H9 (cell line): ENCODE results near the gene THSD4. TPM values are rescaled to one million over a fixed set of nuclear protein-coding genes. Genes with fewer than 3 reads are reported as not detected.

Experiments
- DNase-seq: peaks from one replicate; pipeline ENCODE4 v3.0.0-alpha.2; 2017
- H2AFZ ChIP-seq: one replicate; pipeline ENCODE4 v1.6.1; 2013; ENCODE audit warnings: mild to moderate bottlenecking, low read length, control low read depth, moderate library complexity
- H2AK5ac ChIP-seq: 2 replicates; pipeline ENCODE4 v1.6.1; 2013; ENCODE audit warnings: low read length, control low read depth, mixed read lengths; ENCODE audit not compliant: insufficient read length
- H2BK120ac ChIP-seq: one replicate; pipeline ENCODE4 v1.6.1; 2013; ENCODE audit warnings: low read depth, mild to moderate bottlenecking, low read length, control low read depth, inconsistent platforms; ENCODE audit not compliant: poor library complexity, severe bottlenecking
- H2BK12ac ChIP-seq: 2 replicates; pipeline ENCODE4 v1.6.1; 2013; ENCODE audit warnings: low read length, control low read depth, mixed read lengths, low read depth; ENCODE audit not compliant: insufficient read length
- H2BK15ac ChIP-seq: 2 replicates; pipeline ENCODE4 v1.6.1; 2013; ENCODE audit warnings: low read depth, low read length, control low read depth
- H2BK20ac ChIP-seq: one replicate; pipeline ENCODE4 v1.6.1; 2013; ENCODE audit warnings: low read depth, mild to moderate bottlenecking, low read length, control low read depth, inconsistent platforms; ENCODE audit not compliant: poor library complexity, severe bottlenecking
- H2BK5ac ChIP-seq: 2 replicates; pipeline ENCODE4 v1.6.1; 2013; ENCODE audit warnings: low read length, control low read depth, mixed read lengths; ENCODE audit not compliant: insufficient read length
- H3K14ac ChIP-seq: 2 replicates; pipeline ENCODE4 v1.6.1; 2013; ENCODE audit warnings: low read length, control low read depth; ENCODE audit not compliant: insufficient read depth
- H3K18ac ChIP-seq: 2 replicates; pipeline ENCODE4 v1.6.1; 2013; ENCODE audit warnings: low read depth, mild to moderate bottlenecking, mixed read lengths, low read length, control low read depth; ENCODE audit not compliant: insufficient read length
- H3K23ac ChIP-seq: 2 replicates; pipeline ENCODE4 v1.6.1; 2013; ENCODE audit warnings: low read length, control low read depth, mixed read lengths, low read depth; ENCODE audit not compliant: insufficient read length
- H3K23me2 ChIP-seq: 2 replicates; pipeline ENCODE4 v1.6.1; 2013; ENCODE audit warnings: low read depth, mild to moderate bottlenecking, mixed read lengths, low read length, control low read depth; ENCODE audit not compliant: insufficient read length, poor library complexity, severe bottlenecking
- H3K27ac ChIP-seq: 2 replicates; pipeline ENCODE4 v1.5.1; 2013; ENCODE audit warnings: low read length, control low read depth, mixed read lengths, low read depth; ENCODE audit not compliant: insufficient read length
- H3K27me3 ChIP-seq: 2 replicates; pipeline ENCODE4 v1.6.1; 2013; ENCODE audit warnings: low read length, control low read depth, inconsistent platforms; ENCODE audit not compliant: insufficient read depth
- H3K4ac ChIP-seq: 2 replicates; pipeline ENCODE4 v1.6.1; 2013; ENCODE audit warnings: low read depth, mild to moderate bottlenecking, control low read depth, inconsistent platforms, low read length, moderate library complexity
- H3K4me1 ChIP-seq: 2 replicates; pipeline ENCODE4 v1.6.1; 2013; ENCODE audit warnings: low read length, control low read depth, inconsistent platforms; ENCODE audit not compliant: insufficient read depth
- H3K4me2 ChIP-seq: 2 replicates; pipeline ENCODE4 v1.6.1; 2013; ENCODE audit warnings: low read length, control low read depth, mixed read lengths; ENCODE audit not compliant: insufficient read length, insufficient read depth
- H3K56ac ChIP-seq: 2 replicates; pipeline ENCODE4 v1.6.1; 2013; ENCODE audit warnings: low read depth, mild to moderate bottlenecking, mixed read lengths, low read length, control low read depth; ENCODE audit not compliant: insufficient read length
- H3K79me1 ChIP-seq: 2 replicates; pipeline ENCODE4 v1.6.1; 2013; ENCODE audit warnings: low read depth, mild to moderate bottlenecking, moderate library complexity, low read length, control low read depth, inconsistent platforms; ENCODE audit not compliant: insufficient read depth, poor library complexity, severe bottlenecking
- H3K79me2 ChIP-seq: 2 replicates; pipeline ENCODE4 v1.6.1; 2013; ENCODE audit warnings: low read length, control low read depth, inconsistent platforms; ENCODE audit not compliant: insufficient read depth
- H3K9ac ChIP-seq: 2 replicates; pipeline ENCODE4 v1.6.1; 2013; ENCODE audit warnings: low read length, control low read depth, mixed read lengths; ENCODE audit not compliant: insufficient read length; ENCODE audit errors: extremely low read depth
- H3K9me3 ChIP-seq: one replicate; pipeline ENCODE4 v1.6.1; 2013; ENCODE audit warnings: low read depth, low read length, inconsistent platforms; ENCODE audit not compliant: control insufficient read depth
- H3T11ph ChIP-seq: one replicate; pipeline ENCODE4 v1.6.1; 2013; ENCODE audit warnings: mild to moderate bottlenecking, low read length, control low read depth, inconsistent platforms
- H4K20me1 ChIP-seq: one replicate; pipeline ENCODE4 v1.6.1; 2013; ENCODE audit not compliant: control insufficient read depth, insufficient read length, insufficient read depth
- H4K5ac ChIP-seq: 2 replicates; pipeline ENCODE4 v1.6.1; 2013; ENCODE audit warnings: low read depth, mild to moderate bottlenecking, mixed read lengths, low read length, control low read depth; ENCODE audit not compliant: insufficient read length
- H4K8ac ChIP-seq: replicated peaks from 2 replicates; pipeline ENCODE4 v1.6.1; 2013; ENCODE audit warnings: low read length, control low read depth, mixed read lengths, low read depth; ENCODE audit not compliant: insufficient read length
- H4K91ac ChIP-seq: 2 replicates; pipeline ENCODE4 v1.6.1; 2013; ENCODE audit warnings: low read depth, mild to moderate bottlenecking, moderate library complexity, mixed read lengths, low read length, control low read depth; ENCODE audit not compliant: insufficient read length
- H3K27ac Mint-ChIP-seq, 3 experiments: 2 replicates in 2 of 3; 3 replicates in 1 of 3; pipeline ENCODE4 v1.8.0; 2020 to 2021; ENCODE audit warnings: mixed read lengths in 3 of 3, mild to moderate bottlenecking in 1 of 3, moderate library complexity in 1 of 3
- H3K27me3 Mint-ChIP-seq: 2 replicates; pipeline ENCODE4 v1.8.0; 2021; ENCODE audit warnings: low read depth, mild to moderate bottlenecking, moderate library complexity, mixed read lengths
- H3K36me3 Mint-ChIP-seq, 3 experiments: 2 replicates in 2 of 3; 3 replicates in 1 of 3; pipeline ENCODE4 v1.8.0; 2020 to 2021; ENCODE audit warnings: low read depth in 3 of 3, mixed read lengths in 3 of 3; ENCODE audit not compliant: insufficient read depth in 1 of 3
- H3K4me1 Mint-ChIP-seq, 2 experiments: 2 replicates each; pipeline ENCODE4 v1.8.0; 2020; ENCODE audit warnings: mixed read lengths in 2 of 2
- H3K4me3 Mint-ChIP-seq, 2 experiments: 2 replicates in 1 of 2; 3 replicates in 1 of 2; pipeline ENCODE4 v1.8.0; 2020 to 2021; ENCODE audit warnings: mild to moderate bottlenecking in 2 of 2, mixed read lengths in 2 of 2, moderate library complexity in 1 of 2
- H3K9me3 Mint-ChIP-seq, 2 experiments: 2 replicates in 1 of 2; 3 replicates in 1 of 2; pipeline ENCODE4 v1.8.0; 2020; ENCODE audit warnings: mild to moderate bottlenecking in 2 of 2, mixed read lengths in 2 of 2, moderate library complexity in 1 of 2
- CTCF ChIP-seq: fragments of 200-600 bp; sonication (generic); conservative IDR thresholded peaks from 3 replicates; pipeline ENCODE4 v1.8.0; 2021; ENCODE audit warnings: antibody characterized with exemption, mild to moderate bottlenecking
- WGBS: extraction: QIAGEN DNeasy Blood & Tissue Kit; methylation state at CpG from one replicate; pipeline ENCODE4 v1.1.7; 2013; ENCODE audit warnings: missing lambda C conversion rate, low lambda C conversion rate, mixed read lengths; ENCODE audit not compliant: insufficient read length; ENCODE audit errors: extremely low coverage; 5-methylcytosine and 5-hydroxymethylcytosine counted together
- total RNA-seq: library from RNA; stranded (reverse); gene quantifications from 2 replicates; pipeline ENCODE4 v1.2.1, GENCODE V29; 2021

The THSD4 gene
- total RNA-seq, 1 experiment from 2014 or later: 5.5 TPM

DNA sequence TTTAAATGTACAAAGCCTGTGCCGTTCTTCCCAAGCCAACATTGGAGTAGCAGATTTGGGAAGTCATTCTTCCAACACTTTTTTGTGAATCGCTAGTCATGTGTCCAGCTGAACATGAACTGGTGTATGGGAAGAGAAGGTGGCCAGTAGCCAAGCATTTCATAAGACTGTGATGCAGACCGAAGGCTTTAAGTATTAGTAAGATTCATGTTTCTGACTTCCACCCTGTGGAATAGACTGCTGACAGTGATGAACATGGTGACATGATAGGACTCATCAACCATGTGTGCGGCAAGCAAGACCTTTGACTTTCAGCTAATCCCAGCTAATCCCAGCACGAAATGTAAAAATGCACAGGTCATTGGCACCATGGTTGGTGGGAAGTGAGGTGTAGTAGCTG, 48.3 kb upstream of the THSD4 start:
- Histone ChIP-seq H3T11ph (no peak overlapping the region), H3K9ac (no peak overlapping the region), H2BK120ac (no peak overlapping the region), H3K4me1 (no peaks in the 10 kb centered on the region), H3K23me2 (no peaks in the 10 kb centered on the region), H3K4ac (no peak overlapping the region), H2AFZ (no peak overlapping the region), H2BK20ac (no peak overlapping the region), H3K56ac (no peak overlapping the region), H2BK5ac (no peak overlapping the region), H3K9me3 (no peaks in the 10 kb centered on the region), H3K14ac (no peak overlapping the region), H3K18ac (no peak overlapping the region), H2AK5ac (no peak overlapping the region), H3K27ac (no peak overlapping the region), H4K8ac (no peak overlapping the region), H4K91ac (no peak overlapping the region), H3K4me2 (no peak overlapping the region), H4K20me1 (no peaks in the 10 kb centered on the region), H3K23ac (no peak overlapping the region), H4K5ac (no peak overlapping the region), H3K27me3 (peaks cover 2% of the 10 kb centered on the region; the same call in 1 of the 2 replicates), H2BK12ac (no peak overlapping the region), H3K79me1 (no peaks in the 10 kb centered on the region), H2BK15ac (no peak overlapping the region), H3K79me2 (no peaks in the 10 kb centered on the region)
- no CpG with 5 or more reads among the region's 5 CpGs for WGBS
- no peak for TF ChIP-seq CTCF
- H3K36me3 Mint-ChIP-seq: no peaks in the 10 kb centered on the region; a peak in 1 of 7 replicates
- H3K4me3 Mint-ChIP-seq: no peak overlapping the region
- H3K27ac Mint-ChIP-seq: no peak overlapping the region
- no peaks in the 10 kb centered on the region for H3K4me1 Mint-ChIP-seq
- H3K9me3 Mint-ChIP-seq: no peaks in the 10 kb centered on the region; a peak in 1 of 5 replicates
- H3K27me3 Mint-ChIP-seq: no peaks in the 10 kb centered on the region; the same call in 1 of the 2 replicates
- no peak for DNase-seq
